K562 (cell line): ENCODE data around the gene JPH4.

ENCODE experiments used
- BHLHE40 ChIP-seq: IDR thresholded peaks from 2 replicates; pipeline ENCODE4 v1.6.1; 2011; ENCODE audit warnings: low read length, improper control_type of control experiment
- CBX5 ChIP-seq: IDR thresholded peaks from 2 replicates; pipeline ENCODE4 v1.6.1; 2014; ENCODE audit warnings: low read depth, borderline replicate concordance
- HCFC1 ChIP-seq: IDR thresholded peaks from 2 replicates; pipeline ENCODE4 v1.6.1; 2012; ENCODE audit warnings: low read depth, low read length, improper control_type of control experiment
- PHB2 ChIP-seq: fragments of 450-650 bp; IDR thresholded peaks from 2 replicates; pipeline ENCODE4 v1.6.1; 2017; ENCODE audit warnings: low read depth
- POLR2A ChIP-seq: fragments of 450-650 bp; conservative IDR thresholded peaks from 2 replicates; pipeline ENCODE4 v1.6.1; 2016
- TAF1 ChIP-seq: IDR thresholded peaks from 2 replicates; pipeline ENCODE4 v1.6.1; 2011; ENCODE audit warnings: mild to moderate bottlenecking, low read length, moderate library complexity; ENCODE audit not compliant: insufficient read depth, control insufficient read depth, severe bottlenecking; ENCODE audit errors: extremely low read depth
- ZBTB8A ChIP-seq: fragments of 450-650 bp; IDR thresholded peaks from 2 replicates; pipeline ENCODE4 v1.6.1; 2018; ENCODE audit warnings: mild to moderate bottlenecking, moderate library complexity; ENCODE audit not compliant: partially characterized antibody
- TF ChIP-seq, protein P1 (sequence below): fragments of 450-650 bp; formaldehyde crosslinking; IDR thresholded peaks from 2 replicates; pipeline ENCODE4 v1.4.0; 2020; ENCODE audit warnings: mild to moderate bottlenecking, mixed read lengths
- TF ChIP-seq, protein P2 (sequence below): fragments of 250-450 bp; sonication (Bioruptor Pico); IDR thresholded peaks from 2 replicates; pipeline ENCODE4 v1.5.0; 2020; ENCODE audit warnings: mild to moderate bottlenecking, borderline replicate concordance
- TF ChIP-seq, protein P3 (sequence below), 2 experiments: fragments of 450-650 bp in 1 of 2; IDR thresholded peaks; 2 replicates each; pipeline ENCODE4 v1.6.1; 2011 to 2017; ENCODE audit warnings: low read depth in 2 of 2, antibody characterized with exemption in 1 of 2, borderline replicate concordance in 1 of 2, low read length in 1 of 2, mild to moderate bottlenecking in 1 of 2, mixed read lengths in 1 of 2; ENCODE audit not compliant: control insufficient read depth in 1 of 2

DNA sequence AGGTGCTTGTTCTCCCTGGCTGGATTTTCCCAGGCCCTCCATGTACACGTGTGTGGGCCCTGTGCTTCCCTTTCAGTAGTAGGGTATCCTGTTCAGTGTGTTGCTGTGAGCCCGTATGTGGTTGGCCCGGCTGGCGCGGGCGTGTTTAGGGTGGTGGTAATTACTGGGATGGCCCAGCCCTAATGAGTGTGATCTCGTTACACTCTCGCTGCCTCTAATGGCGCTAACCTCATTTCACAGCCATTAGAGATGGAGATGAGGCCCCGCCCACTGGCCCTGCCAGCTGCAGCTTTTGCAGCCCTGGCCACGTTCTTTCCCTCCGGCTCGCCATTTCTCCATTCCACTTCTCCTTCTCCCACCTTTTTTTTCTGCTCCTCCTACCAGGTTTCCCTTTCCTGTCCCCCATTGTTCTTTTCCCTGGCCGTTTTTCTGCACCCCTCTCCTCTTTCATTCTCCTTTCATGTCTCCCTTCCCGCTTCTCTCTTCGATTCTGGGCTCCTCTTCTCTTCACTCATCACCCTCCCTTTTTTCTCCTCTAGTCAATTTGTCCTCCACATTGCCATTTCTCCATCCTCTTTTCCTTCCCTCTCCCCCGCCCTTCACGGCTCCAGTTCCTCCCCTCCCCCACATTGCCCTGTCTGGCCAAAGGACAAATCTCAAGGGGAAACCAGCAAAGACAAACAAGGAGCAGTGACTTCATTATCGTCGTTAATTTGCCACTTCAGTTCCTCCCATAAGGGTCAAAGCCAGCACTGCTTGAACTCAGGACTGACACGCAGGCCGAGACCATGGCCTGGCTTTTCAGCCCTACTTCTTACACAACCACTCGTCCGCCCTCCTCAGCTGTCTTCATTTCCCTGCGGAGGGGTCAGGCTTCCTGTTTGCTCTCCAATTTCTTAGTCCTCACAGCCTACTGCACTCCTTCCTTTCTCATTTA lies 33.8 kb downstream of the JPH4 start:
- no peak for TF ChIP-seq POLR2A
- TF ChIP-seq TAF1: no peak
- TF ChIP-seq PHB2: no peak
- TF ChIP-seq, protein P1, sequence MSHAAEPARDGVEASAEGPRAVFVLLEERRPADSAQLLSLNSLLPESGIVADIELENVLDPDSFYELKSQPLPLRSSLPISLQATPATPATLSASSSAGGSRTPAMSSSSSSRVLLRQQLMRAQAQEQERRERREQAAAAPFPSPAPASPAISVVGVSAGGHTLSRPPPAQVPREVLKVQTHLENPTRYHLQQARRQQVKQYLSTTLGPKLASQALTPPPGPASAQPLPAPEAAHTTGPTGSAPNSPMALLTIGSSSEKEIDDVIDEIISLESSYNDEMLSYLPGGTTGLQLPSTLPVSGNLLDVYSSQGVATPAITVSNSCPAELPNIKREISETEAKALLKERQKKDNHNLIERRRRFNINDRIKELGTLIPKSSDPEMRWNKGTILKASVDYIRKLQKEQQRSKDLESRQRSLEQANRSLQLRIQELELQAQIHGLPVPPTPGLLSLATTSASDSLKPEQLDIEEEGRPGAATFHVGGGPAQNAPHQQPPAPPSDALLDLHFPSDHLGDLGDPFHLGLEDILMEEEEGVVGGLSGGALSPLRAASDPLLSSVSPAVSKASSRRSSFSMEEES (CRISPR knock-in tag): no peak
- TF ChIP-seq, protein P2, sequence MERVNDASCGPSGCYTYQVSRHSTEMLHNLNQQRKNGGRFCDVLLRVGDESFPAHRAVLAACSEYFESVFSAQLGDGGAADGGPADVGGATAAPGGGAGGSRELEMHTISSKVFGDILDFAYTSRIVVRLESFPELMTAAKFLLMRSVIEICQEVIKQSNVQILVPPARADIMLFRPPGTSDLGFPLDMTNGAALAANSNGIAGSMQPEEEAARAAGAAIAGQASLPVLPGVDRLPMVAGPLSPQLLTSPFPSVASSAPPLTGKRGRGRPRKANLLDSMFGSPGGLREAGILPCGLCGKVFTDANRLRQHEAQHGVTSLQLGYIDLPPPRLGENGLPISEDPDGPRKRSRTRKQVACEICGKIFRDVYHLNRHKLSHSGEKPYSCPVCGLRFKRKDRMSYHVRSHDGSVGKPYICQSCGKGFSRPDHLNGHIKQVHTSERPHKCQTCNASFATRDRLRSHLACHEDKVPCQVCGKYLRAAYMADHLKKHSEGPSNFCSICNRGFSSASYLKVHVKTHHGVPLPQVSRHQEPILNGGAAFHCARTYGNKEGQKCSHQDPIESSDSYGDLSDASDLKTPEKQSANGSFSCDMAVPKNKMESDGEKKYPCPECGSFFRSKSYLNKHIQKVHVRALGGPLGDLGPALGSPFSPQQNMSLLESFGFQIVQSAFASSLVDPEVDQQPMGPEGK: no peak
- TF ChIP-seq BHLHE40: no peak
- no peak for TF ChIP-seq HCFC1
- TF ChIP-seq, protein P3, sequence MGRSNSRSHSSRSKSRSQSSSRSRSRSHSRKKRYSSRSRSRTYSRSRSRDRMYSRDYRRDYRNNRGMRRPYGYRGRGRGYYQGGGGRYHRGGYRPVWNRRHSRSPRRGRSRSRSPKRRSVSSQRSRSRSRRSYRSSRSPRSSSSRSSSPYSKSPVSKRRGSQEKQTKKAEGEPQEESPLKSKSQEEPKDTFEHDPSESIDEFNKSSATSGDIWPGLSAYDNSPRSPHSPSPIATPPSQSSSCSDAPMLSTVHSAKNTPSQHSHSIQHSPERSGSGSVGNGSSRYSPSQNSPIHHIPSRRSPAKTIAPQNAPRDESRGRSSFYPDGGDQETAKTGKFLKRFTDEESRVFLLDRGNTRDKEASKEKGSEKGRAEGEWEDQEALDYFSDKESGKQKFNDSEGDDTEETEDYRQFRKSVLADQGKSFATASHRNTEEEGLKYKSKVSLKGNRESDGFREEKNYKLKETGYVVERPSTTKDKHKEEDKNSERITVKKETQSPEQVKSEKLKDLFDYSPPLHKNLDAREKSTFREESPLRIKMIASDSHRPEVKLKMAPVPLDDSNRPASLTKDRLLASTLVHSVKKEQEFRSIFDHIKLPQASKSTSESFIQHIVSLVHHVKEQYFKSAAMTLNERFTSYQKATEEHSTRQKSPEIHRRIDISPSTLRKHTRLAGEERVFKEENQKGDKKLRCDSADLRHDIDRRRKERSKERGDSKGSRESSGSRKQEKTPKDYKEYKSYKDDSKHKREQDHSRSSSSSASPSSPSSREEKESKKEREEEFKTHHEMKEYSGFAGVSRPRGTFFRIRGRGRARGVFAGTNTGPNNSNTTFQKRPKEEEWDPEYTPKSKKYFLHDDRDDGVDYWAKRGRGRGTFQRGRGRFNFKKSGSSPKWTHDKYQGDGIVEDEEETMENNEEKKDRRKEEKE (IDR thresholded peaks at IDR 0.05; ENCODE audit: borderline replicate concordance in 1 of 2, control insufficient read depth in 1 of 2, low read depth in 2 of 2, low read length in 1 of 2): no peak
- no peak for TF ChIP-seq CBX5
- no peak for TF ChIP-seq ZBTB8A
